ENCODE data around the gene HACD2. TPM values are rescaled to one million over a fixed set of nuclear protein-coding genes. Genes with fewer than 3 reads are reported as not detected.

Gene HACD2, protein sequence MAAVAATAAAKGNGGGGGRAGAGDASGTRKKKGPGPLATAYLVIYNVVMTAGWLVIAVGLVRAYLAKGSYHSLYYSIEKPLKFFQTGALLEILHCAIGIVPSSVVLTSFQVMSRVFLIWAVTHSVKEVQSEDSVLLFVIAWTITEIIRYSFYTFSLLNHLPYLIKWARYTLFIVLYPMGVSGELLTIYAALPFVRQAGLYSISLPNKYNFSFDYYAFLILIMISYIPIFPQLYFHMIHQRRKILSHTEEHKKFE
- 47.9 TPM for total RNA-seq

- DNase-seq (ENCODE audit: low spot score) = peak; percentile 97
Measured at GRCh38 chr3:123584988-123585937, at the start of gene HACD2. HACD2 (minus strand) TSS chr3:123585053; CDS start chr3:123585027, 26 bp downstream.

DNA sequence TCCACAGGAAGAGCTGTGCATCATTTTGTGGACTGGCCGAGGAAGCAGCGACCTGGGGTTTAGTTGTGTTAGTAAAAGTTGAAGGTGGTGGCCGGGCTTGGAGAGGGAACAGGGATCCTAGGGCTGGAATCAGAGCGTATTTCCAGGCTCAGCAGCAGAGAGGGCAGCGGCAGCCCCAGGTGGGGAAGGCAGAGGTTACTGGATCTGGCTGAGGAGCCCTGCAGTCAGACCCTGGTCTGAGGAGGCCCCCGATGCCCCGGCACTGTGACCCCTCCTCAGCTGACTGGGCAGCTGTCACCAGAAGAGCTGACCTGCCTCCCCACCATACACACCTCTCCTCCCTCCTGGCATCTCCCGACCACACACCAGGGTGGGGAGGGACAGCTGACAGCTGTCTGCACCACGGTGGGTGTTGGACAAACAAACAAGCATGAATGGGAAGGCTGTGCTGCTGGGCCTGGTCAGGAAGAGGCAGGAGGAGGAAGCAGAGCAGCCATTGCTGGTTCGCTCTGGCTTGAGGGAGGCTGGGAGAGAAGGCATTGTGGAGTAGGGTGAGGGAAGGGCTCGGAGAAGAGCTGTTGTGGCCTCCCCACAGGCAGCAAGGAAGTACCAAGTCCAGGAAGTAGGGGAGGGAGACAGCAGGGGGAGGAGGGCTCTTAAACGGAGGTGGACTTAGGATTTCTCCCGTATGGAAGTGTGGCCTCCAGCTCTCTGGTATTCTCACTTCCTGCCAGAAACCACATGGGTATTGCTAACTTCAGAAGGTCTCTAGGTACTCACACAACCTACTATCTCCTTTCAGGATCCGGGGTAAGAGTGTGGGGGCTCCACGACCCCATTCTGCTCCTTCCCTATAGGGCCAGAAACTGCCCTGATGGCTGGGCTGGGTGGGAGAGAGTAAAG, 49.5 kb upstream of the HACD2 start:
- no peak for DNase-seq (ENCODE audit: low spot score)

- no peak for DNase-seq (ENCODE audit: low spot score)
Measured at GRCh38 chr3:123633530-123633929, 48.7 kb upstream of the HACD2 start.

GRCh38 chr3:123632161-123632655, 47.4 kb upstream of the HACD2 start:
- DNase-seq (ENCODE audit: low spot score) = peak; percentile 58

- DNase-seq (ENCODE audit: low spot score) = no peak
Measured at GRCh38 chr3:123629747-123630047, 44.8 kb upstream of the HACD2 start.

- DNase-seq (ENCODE audit: low spot score) = no peak
Measured at GRCh38 chr3:123628996-123629746, 44.3 kb upstream of the HACD2 start.

- peak; percentile 79 for DNase-seq (ENCODE audit: low spot score)
Measured at GRCh38 chr3:123627673-123628670, 43.1 kb upstream of the HACD2 start.

- no peak for DNase-seq (ENCODE audit: low spot score)
Measured at GRCh38 chr3:123626881-123627280, 42.0 kb upstream of the HACD2 start.

- DNase-seq (ENCODE audit: low spot score) = no peak
Measured at GRCh38 chr3:123624302-123624701, 39.4 kb upstream of the HACD2 start.

DNA sequence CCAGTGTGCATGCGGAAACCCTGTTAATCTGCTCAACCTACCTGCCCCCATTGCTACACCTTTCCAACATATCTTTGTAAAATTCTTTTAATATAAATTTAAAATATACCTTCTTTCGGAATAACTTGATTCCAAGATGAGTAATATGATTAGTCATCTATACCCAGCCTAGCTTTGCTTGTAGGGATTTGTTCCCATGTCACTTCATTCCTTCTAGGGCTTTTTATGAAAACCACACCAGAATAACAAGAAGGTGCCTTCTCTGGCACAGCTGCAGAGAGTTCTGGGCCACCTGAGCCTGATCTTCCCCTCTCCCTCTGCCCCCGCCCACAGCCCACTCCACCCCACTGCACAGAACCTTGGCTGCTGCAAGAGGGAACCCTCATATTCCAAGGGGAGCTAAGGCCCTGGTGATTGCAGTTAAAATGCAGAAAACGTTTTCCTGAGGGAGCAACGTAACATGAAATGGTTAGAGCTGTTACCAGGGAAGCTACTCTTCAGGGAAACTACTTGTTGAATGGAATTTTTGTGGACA, 38.6 kb upstream of the HACD2 start:
- no peak for DNase-seq (ENCODE audit: low spot score)

- DNase-seq (ENCODE audit: low spot score) = no peak
Measured at GRCh38 chr3:123622766-123623165, 37.9 kb upstream of the HACD2 start.

DNA sequence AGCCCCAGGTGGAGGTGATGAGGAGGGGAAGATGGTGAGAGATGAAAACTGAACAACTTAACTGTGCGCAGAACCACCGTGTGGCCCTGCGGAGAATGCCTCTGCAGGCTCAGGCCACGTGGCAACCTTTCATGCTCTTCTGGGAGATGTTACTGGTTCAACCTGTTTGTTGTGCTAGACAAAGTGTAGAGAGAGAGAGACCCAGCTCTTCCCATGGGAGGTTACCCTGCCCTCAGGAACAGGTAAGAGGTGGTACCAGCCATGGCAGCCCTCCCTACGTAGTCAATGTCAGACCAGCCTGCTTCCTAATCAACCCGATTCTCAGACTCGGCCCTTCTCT, 37.0 kb upstream of the HACD2 start:
- DNase-seq (ENCODE audit: low spot score) = no peak

- DNase-seq (ENCODE audit: low spot score) = no peak
Measured at GRCh38 chr3:123621186-123621849, 36.5 kb upstream of the HACD2 start.

GRCh38 chr3:123620343-123620742, 35.5 kb upstream of the HACD2 start:
- peak; percentile 61 for DNase-seq (ENCODE audit: low spot score)

DNA sequence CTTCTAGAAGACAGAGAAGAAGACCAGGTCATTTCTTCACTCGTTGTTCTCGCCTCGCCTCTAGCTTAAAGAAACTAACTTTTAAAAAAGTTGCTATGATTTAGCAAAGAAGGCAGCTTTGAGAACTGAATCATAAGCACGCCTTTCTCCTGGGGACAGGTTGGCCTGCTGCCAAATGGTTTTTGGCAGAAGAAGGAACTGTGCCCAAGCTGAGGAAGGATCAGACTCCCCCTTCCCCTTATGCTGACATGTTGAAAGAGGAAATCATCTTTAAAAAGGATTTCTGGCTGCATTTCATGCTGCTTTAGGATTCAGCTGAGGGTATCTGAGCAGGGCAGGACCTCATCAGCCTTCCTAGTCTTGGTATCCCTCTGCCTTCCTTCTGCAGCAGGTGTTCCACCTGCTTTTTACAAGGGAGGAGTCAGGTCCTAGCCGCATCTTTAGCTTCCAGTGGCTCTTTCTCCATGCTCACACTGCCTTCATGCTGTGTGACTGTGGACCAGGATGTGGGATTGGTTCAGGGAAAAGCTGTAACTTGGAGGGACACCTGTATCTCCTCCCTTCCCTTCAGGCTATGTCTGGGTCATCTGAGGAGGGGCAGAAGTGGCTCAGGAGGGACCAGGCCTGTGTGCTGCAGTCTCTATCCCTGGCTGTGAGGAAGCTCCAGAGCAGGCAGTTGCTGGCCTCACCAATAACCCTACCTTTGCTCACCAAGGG, 34.1 kb upstream of the HACD2 start:
- peak; percentile 71 for DNase-seq (ENCODE audit: low spot score)

GRCh38 chr3:123618076-123618708, 33.3 kb upstream of the HACD2 start:
- DNase-seq (ENCODE audit: low spot score) = no peak

GRCh38 chr3:123616593-123616992, 31.7 kb upstream of the HACD2 start:
- DNase-seq (ENCODE audit: low spot score) = no peak

DNA sequence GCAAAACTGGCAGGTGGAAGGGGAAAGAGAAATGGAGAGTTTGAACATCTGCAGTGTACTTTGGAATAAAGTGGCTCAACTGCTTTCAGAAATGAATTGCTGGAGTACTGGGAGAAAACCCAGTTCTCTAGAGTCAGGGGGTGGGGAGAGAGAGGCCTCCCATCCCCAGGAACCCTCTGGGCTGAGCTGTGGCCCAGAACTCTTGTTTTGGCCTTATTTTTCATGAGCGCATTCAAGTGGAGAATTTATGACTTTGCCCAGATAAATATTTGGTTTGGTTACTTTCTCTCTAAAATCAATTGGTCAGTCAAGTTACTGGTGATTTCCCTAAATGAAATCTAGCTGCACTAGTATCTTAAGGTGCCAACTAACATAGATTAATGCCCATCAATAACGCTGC, 28.7 kb upstream of the HACD2 start:
- DNase-seq (ENCODE audit: low spot score) = no peak

All from mucosa of gallbladder (tissue), 1 donor.